Mesothelial cell of epicardium (in vitro differentiated cells): ENCODE measurements around the gene APAF1. TPM values are rescaled to one million over a fixed set of nuclear protein-coding genes. Genes with fewer than 3 reads are reported as not detected.

Experiments
- DNase-seq, 2 experiments: peaks; one replicate each; pipeline ENCODE4 v3.0.0; 2021; ENCODE audit warnings: low spot score in 2 of 2; ENCODE audit not compliant: unreplicated experiment in 2 of 2
- H3K27ac Mint-ChIP-seq: 2 replicates; pipeline ENCODE4 v1.8.0; 2021; ENCODE audit warnings: mixed read lengths
- H3K27me3 Mint-ChIP-seq: 2 replicates; pipeline ENCODE4 v1.8.0; 2021; ENCODE audit warnings: low read depth, mixed read lengths
- H3K36me3 Mint-ChIP-seq: 2 replicates; pipeline ENCODE4 v1.8.0; 2021; ENCODE audit warnings: mixed read lengths
- H3K4me1 Mint-ChIP-seq: 2 replicates; pipeline ENCODE4 v1.8.0; 2021; ENCODE audit warnings: mixed read lengths
- H3K4me3 Mint-ChIP-seq: 2 replicates; pipeline ENCODE4 v1.8.0; 2021; ENCODE audit warnings: mild to moderate bottlenecking, moderate library complexity, mixed read lengths
- H3K9me3 Mint-ChIP-seq: 2 replicates; pipeline ENCODE4 v1.8.0; 2021; ENCODE audit warnings: mixed read lengths
- total RNA-seq: library from RNA; stranded (reverse); gene quantifications from 3 replicates; pipeline ENCODE4 v1.2.1, GENCODE V29; 2021
- TF ChIP-seq, protein P1 (sequence below): fragments of 200-600 bp; sonication (generic); IDR thresholded peaks from one replicate; pipeline ENCODE4 v1.5.0; 2021; ENCODE audit warnings: antibody characterized with exemption; ENCODE audit not compliant: unreplicated experiment

APAF1 gene
- total RNA-seq, 1 donor from 2014 or later, result 25.9 TPM

DNA sequence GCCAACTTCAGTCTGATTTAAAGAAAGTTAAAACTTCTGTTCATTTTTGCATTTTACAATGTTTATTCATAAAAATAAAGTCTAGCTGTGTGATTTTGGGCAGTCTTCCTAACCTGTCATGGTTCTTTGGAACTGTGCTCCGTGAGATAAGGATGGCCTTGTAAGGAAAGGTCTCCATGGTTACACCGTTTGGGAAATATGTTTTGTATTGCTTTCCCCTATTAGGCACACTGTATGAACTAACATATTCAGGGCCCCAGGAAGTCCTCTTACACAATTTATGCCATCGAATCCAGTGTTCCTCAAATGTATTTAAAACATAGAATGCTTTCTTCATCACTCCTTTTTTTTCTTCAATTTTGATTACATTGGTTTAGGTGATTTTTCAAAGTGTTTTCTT, 54.5 kb downstream of the APAF1 start:
- TF ChIP-seq, protein P1, sequence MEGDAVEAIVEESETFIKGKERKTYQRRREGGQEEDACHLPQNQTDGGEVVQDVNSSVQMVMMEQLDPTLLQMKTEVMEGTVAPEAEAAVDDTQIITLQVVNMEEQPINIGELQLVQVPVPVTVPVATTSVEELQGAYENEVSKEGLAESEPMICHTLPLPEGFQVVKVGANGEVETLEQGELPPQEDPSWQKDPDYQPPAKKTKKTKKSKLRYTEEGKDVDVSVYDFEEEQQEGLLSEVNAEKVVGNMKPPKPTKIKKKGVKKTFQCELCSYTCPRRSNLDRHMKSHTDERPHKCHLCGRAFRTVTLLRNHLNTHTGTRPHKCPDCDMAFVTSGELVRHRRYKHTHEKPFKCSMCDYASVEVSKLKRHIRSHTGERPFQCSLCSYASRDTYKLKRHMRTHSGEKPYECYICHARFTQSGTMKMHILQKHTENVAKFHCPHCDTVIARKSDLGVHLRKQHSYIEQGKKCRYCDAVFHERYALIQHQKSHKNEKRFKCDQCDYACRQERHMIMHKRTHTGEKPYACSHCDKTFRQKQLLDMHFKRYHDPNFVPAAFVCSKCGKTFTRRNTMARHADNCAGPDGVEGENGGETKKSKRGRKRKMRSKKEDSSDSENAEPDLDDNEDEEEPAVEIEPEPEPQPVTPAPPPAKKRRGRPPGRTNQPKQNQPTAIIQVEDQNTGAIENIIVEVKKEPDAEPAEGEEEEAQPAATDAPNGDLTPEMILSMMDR, result no peak
- H3K4me3 Mint-ChIP-seq, result no peak overlapping the region
- H3K4me1 Mint-ChIP-seq, result peaks cover 3% of the 10 kb centered on the region
- H3K9me3 Mint-ChIP-seq, result peaks cover under 1% of the 10 kb centered on the region
- H3K27me3 Mint-ChIP-seq, result no peaks in the 10 kb centered on the region
- peaks cover 21% of the 10 kb centered on the region for H3K36me3 Mint-ChIP-seq
- DNase-seq, result no peak
- H3K27ac Mint-ChIP-seq, result no peak overlapping the region

- peaks cover 12% of the 10 kb centered on the region for H3K36me3 Mint-ChIP-seq
- TF ChIP-seq, protein P1, result no peak
- H3K4me1 Mint-ChIP-seq, result peaks cover 3% of the 10 kb centered on the region
- no peak overlapping the region for H3K27ac Mint-ChIP-seq
- DNase-seq, result no peak
- H3K4me3 Mint-ChIP-seq, result no peak overlapping the region
- H3K9me3 Mint-ChIP-seq, result no peaks in the 10 kb centered on the region
- H3K27me3 Mint-ChIP-seq, result no peaks in the 10 kb centered on the region
Observed at GRCh38 chr12:98701166-98701565, 56.1 kb downstream of the APAF1 start.

GRCh38 chr12:98709022-98709421, 63.9 kb downstream of the APAF1 start:
- H3K36me3 Mint-ChIP-seq, result peaks cover 31% of the 10 kb centered on the region
- no peak for DNase-seq
- TF ChIP-seq, protein P1, result no peak
- no peaks in the 10 kb centered on the region for H3K9me3 Mint-ChIP-seq
- H3K4me3 Mint-ChIP-seq, result no peak overlapping the region
- H3K27ac Mint-ChIP-seq, result no peak overlapping the region
- H3K4me1 Mint-ChIP-seq, result no peaks in the 10 kb centered on the region
- H3K27me3 Mint-ChIP-seq, result no peaks in the 10 kb centered on the region

- Mint-ChIP-seq H3K9me3 (no peaks in the 10 kb centered on the region), H3K27me3 (no peaks in the 10 kb centered on the region), H3K27ac (no peak overlapping the region), H3K4me1 (no peaks in the 10 kb centered on the region), H3K4me3 (no peak overlapping the region), H3K36me3 (peaks cover 35% of the 10 kb centered on the region)
- TF ChIP-seq, protein P1, result no peak
- DNase-seq, result no peak
Observed at GRCh38 chr12:98714426-98714825, 69.3 kb downstream of the APAF1 start.

DNA sequence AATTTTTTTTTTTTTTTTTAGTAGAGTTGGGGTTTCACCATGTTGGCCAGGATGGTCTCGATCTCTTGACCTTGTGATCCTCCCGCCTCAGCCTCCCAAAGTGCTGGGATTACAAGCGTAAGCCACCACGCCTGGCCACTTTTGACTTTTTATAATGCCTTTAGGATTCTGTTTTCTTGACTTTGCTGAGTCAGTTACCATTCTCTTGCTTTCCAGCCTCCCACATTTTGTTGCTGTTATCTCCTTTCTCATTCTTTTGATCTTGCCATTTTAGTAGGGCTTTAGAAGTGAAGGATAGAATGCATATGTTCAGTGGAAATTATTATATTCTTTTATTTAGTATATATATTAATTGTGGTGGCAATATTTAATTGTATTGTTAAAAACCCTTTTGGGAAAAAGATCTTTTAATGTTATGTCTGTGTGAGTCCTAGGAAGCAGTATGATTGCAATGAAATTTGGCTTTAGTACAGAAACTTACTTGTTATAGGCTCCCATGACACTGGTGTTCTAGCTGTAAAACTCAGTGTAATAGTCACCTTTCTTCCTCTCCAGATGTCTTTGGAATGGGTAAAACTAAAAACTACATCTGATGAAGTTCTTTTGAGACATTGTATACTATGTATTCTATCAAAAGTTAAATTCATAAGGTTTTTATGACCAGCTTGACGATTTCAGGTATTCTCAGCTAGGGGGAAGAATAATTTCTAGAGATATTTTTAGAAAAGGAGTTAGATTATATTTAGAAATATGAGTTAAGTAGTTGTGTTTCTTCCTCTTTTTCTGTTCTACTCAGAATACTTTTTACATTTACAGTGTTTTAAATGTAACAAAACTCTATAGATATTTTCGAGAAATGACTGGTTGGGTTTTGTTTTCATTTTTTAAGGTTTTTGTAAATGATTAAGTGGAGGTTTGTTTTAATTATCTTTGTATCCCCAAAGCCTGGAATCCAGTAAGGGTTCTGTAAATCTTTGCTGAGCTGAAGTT, 74.7 kb downstream of the APAF1 start:
- H3K36me3 Mint-ChIP-seq, result peaks cover 29% of the 10 kb centered on the region
- H3K4me1 Mint-ChIP-seq, result no peaks in the 10 kb centered on the region
- no peak overlapping the region for H3K27ac Mint-ChIP-seq
- TF ChIP-seq, protein P1, result no peak
- H3K4me3 Mint-ChIP-seq, result no peak overlapping the region
- H3K27me3 Mint-ChIP-seq, result no peaks in the 10 kb centered on the region
- no peaks in the 10 kb centered on the region for H3K9me3 Mint-ChIP-seq
- no peak for DNase-seq
